ENCODE measurements around the gene FAM89A. TPM values are rescaled to one million over a fixed set of nuclear protein-coding genes. Genes with fewer than 3 reads are reported as not detected.
"Not testable (repeated sequence)": the region's sequence is repeated elsewhere in the genome, so short reads cannot be mapped to it uniquely, and the experiment has no call there.

FAM89A gene
- total RNA-seq, 4 donors from 2014 or later, result 10.3 to 20.5 (median 16.1) TPM

DNA sequence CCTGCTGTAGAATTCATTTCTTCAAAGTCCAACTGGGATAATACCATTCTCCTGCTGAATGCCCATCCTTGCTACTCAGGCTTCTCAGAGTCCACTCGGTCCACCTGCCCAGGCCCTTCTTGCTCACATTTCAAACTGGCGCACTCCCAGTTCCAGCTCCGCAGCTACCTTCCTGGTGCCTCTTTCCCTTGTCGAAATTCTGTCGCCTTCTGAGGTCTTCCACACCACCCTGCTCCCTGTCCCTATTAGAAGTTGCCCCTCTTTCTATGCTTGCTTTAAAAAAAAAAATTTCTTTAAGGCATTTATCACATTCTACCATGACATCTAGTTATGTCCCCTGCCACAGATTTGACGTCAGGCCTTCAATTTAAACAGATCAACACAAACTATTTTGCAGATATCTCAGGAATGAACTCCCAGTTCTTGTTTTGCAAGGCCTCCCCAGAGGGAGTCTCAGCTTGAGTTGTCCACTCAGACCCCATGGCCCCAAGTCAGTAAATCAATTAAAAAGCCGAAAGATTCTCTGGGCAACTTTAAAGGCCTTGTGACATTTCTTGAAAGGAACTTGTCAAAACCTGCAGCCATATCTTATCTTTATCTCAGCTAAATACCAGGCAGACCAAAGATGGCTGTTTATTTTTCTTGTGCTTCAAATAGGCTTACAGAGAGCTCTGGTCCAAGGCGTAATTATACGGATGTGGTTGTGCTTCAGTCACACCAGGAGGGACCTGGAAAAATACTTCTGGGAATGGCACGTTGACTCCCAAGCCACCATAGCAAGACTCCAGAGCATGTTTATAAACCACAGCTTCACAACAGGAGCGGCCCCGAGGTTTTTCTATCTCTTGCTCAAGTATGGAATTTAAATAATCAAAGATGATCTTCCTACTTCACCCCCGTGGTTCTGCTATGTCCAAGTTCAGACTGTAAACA, 2.2 kb downstream of the FAM89A start:
- Histone ChIP-seq H3K27me3 (no peaks in the 10 kb centered on the region), H3K4me3 (no peak overlapping the region), H3K9me3 (no peaks in the 10 kb centered on the region), H3K4me1 (peaks cover 0 to 7% of the 10 kb centered on the region in 2 donors), H3K36me3 (no peaks in the 10 kb centered on the region), H3K27ac (no peak overlapping the region)
- TF ChIP-seq POLR2A (IDR thresholded peaks at IDR 0.05), result no peak
- TF ChIP-seq, protein P1, sequence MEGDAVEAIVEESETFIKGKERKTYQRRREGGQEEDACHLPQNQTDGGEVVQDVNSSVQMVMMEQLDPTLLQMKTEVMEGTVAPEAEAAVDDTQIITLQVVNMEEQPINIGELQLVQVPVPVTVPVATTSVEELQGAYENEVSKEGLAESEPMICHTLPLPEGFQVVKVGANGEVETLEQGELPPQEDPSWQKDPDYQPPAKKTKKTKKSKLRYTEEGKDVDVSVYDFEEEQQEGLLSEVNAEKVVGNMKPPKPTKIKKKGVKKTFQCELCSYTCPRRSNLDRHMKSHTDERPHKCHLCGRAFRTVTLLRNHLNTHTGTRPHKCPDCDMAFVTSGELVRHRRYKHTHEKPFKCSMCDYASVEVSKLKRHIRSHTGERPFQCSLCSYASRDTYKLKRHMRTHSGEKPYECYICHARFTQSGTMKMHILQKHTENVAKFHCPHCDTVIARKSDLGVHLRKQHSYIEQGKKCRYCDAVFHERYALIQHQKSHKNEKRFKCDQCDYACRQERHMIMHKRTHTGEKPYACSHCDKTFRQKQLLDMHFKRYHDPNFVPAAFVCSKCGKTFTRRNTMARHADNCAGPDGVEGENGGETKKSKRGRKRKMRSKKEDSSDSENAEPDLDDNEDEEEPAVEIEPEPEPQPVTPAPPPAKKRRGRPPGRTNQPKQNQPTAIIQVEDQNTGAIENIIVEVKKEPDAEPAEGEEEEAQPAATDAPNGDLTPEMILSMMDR (IDR thresholded peaks at IDR 0.05), result no peak
- DNase-seq, result no peak
- intact Hi-C loops (cut with DNase I; ENCODE audit: low total_unique reads), result no loop called here

DNA sequence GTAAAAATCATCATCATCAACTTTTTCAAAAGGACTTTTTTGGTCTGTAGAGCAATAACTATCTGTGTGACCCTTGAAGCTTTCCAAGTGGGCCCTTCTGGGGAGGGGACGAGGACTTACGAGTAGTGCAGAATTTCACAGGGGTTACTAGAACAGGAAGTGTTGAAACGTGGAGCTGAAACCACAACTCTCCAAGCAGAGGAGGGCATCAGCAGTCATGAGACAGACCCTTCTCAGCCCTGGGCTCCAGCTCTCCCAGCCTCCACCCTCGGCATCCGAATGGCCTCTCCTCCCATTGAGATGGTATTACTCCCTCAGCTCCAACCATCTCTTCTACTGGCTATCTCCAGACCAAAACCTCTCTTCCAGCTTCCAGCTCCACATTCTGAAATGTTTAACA, 3.6 kb downstream of the FAM89A start:
- peaks cover 0 to 7% of the 10 kb centered on the region in 2 donors for H3K4me1 ChIP-seq
- no peaks in the 10 kb centered on the region for H3K36me3 ChIP-seq
- H3K9me3 ChIP-seq, result no peaks in the 10 kb centered on the region
- TF ChIP-seq POLR2A (IDR thresholded peaks at IDR 0.05), result no peak
- TF ChIP-seq, protein P1 (IDR thresholded peaks at IDR 0.05), result no peak
- no peak overlapping the region for H3K27ac ChIP-seq
- intact Hi-C loops (cut with DNase I; ENCODE audit: low total_unique reads), result no loop called here
- no peak overlapping the region for H3K4me3 ChIP-seq
- no peaks in the 10 kb centered on the region for H3K27me3 ChIP-seq
- no peak for DNase-seq

DNA sequence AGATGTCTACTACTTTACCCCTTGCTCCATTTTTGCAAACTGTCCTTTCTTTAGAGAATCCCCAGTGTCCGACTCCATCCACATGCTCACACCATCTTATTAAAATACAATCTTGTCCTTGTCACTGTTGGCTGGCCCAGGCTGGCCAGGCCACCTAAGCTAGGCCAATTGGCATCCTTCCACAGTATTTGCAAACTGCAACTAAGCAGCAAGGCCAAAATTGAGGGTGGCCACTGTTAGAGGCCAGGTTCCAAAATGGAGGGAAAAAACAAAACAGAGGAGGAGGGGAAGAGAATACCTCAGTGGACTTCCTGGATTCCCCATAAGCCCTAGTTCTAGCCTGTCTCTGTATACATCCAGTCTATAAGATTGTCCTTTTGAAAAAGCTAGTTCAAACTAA, 4.3 kb downstream of the FAM89A start:
- Histone ChIP-seq H3K4me3 (no peak overlapping the region), H3K36me3 (no peaks in the 10 kb centered on the region), H3K4me1 (peaks cover 0 to 7% of the 10 kb centered on the region in 2 donors), H3K27me3 (no peaks in the 10 kb centered on the region), H3K9me3 (no peaks in the 10 kb centered on the region), H3K27ac (no peak overlapping the region)
- TF ChIP-seq, protein P1 (IDR thresholded peaks at IDR 0.05), result no peak
- no peak for TF ChIP-seq POLR2A (IDR thresholded peaks at IDR 0.05)
- intact Hi-C loops (cut with DNase I; ENCODE audit: low total_unique reads), result no loop called here
- no peak for DNase-seq

DNA sequence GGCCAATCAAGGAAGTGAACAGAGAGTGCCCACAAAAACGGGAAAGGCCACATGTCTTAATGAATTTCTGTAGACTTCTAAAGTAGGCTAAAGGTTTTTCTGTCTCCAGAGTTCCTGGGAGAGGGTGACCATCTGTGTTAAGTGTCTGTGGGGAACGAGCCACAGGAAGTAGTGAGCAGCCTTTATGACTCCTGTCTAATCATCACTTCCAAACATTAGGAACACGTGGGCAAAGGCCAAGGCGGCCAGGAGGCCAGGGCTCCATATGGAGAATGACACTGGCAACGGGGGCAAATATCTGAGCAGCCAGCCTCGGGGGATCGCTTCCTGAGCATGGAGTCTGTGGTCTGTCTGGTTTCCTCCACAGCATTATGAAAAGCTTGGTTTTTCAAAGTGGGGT, 7.1 kb downstream of the FAM89A start:
- TF ChIP-seq, protein P1 (IDR thresholded peaks at IDR 0.05), result no peak
- no peak for TF ChIP-seq POLR2A (IDR thresholded peaks at IDR 0.05)
- no peaks in the 10 kb centered on the region for H3K27me3 ChIP-seq
- no peak overlapping the region for H3K27ac ChIP-seq
- no peak overlapping the region for H3K4me3 ChIP-seq
- no peak for DNase-seq
- H3K36me3 ChIP-seq, result no peaks in the 10 kb centered on the region
- intact Hi-C loops (cut with DNase I; ENCODE audit: low total_unique reads), result no loop called here
- no peaks in the 10 kb centered on the region for H3K4me1 ChIP-seq
- no peaks in the 10 kb centered on the region for H3K9me3 ChIP-seq

DNA sequence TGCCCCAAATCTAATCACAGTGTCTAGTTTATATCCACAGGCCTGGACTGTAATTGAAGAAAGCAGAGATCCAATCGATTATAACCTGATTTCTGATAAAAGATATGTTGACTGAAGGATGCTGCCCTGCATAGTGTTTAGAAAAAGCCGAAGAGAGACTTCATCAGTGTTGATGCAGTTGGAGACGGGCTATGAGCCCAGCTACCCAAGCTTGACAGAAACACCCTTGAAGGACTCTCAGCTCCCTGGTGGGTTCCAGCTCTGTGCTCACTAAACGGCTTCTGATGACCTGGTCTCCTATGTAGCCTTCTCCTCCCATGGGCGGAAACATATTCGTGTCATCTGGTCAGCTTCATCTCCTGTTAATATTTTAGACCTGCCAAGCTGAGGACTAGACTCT, 10.2 kb downstream of the FAM89A start:
- Histone ChIP-seq H3K4me1 (no peaks in the 10 kb centered on the region), H3K4me3 (no peak overlapping the region), H3K27ac (no peak overlapping the region), H3K36me3 (no peaks in the 10 kb centered on the region), H3K9me3 (no peaks in the 10 kb centered on the region), H3K27me3 (no peaks in the 10 kb centered on the region)
- DNase-seq, result no peak
- TF ChIP-seq POLR2A (IDR thresholded peaks at IDR 0.05), result no peak
- TF ChIP-seq, protein P1 (IDR thresholded peaks at IDR 0.05), result no peak
- intact Hi-C loops (cut with DNase I; ENCODE audit: low total_unique reads), result no loop called here

DNA sequence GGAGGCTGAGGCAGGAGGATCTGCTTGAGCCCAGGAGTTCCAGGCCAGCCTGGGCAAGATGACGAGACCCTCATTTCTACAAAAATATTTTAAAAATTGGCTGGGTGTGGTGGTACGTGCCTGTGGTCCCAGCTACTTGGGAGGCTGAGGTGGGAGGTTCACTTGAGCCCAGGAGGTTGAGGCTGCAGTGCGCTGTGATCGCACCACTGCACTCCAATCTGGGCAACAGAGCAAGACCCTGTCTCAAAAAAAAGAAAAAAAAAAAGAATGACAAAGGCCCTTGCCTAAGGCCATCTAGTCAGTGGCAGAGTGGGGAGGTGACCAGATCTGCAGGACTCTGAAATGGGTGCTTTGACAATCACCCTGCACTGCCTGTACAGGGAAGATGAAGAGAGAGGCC, 10.8 kb downstream of the FAM89A start:
- H3K27me3 ChIP-seq; H3K27ac ChIP-seq; H3K9me3 ChIP-seq; intact Hi-C loops (cut with DNase I; ENCODE audit: low total_unique reads); H3K36me3 ChIP-seq; H3K4me1 ChIP-seq; H3K4me3 ChIP-seq; DNase-seq: not testable (repeated sequence)
